Measurements from ENCODE around the gene OPN1LW.
"Not testable (repeated sequence)": the region's sequence is repeated elsewhere in the genome, so short reads cannot be mapped to it uniquely, and the experiment has no call there.

OPN1LW gene

GRCh38 chrX:154135458-154136229 is 8.4 kb upstream of the OPN1LW start:
- DNase-seq (ENCODE audit: low read depth): no peak

DNA sequence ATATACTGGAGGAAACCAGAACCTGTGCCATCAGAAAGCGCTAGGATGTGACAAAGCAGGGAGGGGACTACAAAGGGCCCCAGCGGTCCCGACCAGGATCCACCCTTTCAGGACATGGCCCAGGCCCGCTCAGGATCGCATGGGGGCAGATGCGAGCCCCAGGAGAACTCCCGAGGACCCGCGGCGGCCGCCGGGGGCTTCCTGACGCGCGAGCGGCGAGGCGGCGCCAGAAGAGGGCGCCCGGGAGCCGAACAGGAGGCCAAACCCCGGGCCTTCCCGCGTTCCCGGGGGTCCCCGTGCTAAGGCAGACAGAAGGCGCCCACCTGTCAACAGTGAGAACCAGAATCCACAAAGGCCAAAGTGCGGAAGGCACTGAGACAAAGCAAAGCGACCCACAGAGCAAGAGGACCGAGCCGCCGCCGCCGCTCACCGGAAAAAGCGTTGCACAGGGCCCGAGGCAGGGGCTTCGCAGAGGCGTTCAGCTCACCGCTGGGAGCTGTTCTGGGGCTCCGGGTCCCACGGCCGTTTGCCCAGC is 7.3 kb upstream of the OPN1LW start:
- no peak for DNase-seq (ENCODE audit: low read depth)

DNA sequence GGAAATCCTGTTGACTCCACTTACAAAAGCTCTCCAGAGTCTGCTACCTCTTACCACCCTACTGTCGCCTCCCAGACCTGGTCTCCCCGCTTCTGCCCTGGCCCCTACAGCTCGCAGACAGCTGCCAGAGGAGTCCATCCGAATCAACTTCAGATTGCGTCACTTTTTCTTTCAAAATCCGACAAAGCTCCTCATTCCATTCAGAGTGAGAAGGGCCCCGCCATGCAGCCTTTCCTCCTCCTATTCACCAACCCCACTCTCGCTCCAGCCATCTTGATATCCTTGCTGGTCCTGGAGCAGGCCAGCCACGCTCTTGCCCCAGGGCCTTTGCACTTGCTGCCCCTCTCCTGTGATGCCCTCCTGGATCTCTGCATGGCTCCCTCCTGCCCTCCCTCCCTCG is 5.2 kb upstream of the OPN1LW start:
- no peak for DNase-seq (ENCODE audit: low read depth)

- DNase-seq (ENCODE audit: low read depth): no peak
These were observed 3.8 kb upstream of the OPN1LW start for GRCh38 chrX:154140206-154140605.

DNA sequence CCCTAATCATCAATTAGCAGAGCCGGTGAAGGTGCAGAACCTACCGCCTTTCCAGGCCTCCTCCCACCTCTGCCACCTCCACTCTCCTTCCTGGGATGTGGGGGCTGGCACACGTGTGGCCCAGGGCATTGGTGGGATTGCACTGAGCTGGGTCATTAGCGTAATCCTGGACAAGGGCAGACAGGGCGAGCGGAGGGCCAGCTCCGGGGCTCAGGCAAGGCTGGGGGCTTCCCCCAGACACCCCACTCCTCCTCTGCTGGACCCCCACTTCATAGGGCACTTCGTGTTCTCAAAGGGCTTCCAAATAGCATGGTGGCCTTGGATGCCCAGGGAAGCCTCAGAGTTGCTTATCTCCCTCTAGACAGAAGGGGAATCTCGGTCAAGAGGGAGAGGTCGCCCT is 3.3 kb upstream of the OPN1LW start:
- DNase-seq (ENCODE audit: low read depth): no peak

DNA sequence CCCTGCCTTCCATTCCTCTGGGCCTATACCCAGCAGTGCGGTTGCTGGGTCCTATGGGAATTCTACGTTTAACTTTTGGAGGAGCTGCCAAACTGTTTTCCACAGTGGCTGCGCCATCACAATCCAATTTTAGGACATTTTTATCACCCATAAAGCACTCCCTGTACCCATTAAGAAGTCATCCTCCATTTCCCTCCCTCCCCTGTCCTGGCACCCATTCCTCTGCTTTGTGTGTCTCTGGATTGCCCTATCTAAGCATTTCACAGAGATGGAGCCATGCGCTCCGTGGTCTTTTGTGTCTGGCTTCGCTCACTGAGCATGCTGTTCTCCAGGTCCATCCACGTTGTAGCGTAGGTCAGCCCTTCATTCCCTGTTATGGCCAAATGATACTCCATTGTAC is 1.7 kb upstream of the OPN1LW start:
- no peak for DNase-seq (ENCODE audit: low read depth)

GRCh38 chrX:154142950-154143745 is 895 bp upstream of the OPN1LW start:
- DNase-seq (ENCODE audit: low read depth): no peak

DNA sequence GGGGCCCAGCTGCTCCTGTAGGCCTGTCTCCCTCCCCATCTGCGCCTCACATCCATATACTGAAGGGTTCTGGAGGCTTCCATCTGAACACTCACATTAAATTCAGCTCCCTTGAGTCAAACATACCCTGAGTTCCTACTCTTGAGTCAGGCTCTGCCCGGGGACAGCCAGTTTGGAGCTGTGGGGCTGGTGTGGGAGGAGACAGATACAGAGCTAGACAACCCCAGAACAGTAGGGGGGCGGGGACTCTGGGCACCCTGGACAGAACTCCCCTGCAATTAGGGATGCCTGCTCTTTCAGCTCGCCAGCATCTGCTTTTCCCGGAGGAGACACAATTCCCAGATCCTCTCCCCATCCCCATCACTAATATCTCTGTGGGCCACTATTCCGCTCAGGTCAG is 7.0 kb downstream of the OPN1LW start:
- DNase-seq (ENCODE audit: low read depth): not testable (repeated sequence)

DNA sequence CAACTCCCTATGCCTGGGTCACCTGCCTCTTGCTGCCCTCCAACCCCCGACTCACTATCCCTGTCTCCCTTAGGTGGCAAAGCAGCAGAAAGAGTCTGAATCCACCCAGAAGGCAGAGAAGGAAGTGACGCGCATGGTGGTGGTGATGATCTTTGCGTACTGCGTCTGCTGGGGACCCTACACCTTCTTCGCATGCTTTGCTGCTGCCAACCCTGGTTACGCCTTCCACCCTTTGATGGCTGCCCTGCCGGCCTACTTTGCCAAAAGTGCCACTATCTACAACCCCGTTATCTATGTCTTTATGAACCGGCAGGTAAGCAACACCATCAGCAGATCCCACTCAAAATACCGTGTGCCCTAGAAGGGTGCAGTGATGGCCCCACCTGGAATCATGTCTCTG is 12.2 kb downstream of the OPN1LW start:
- DNase-seq (ENCODE audit: low read depth): not testable (repeated sequence)

GRCh38 chrX:154157207-154157606 is 13.2 kb downstream of the OPN1LW start:
- DNase-seq (ENCODE audit: low read depth): not testable (repeated sequence)

GRCh38 chrX:154159345-154159744 is 15.3 kb downstream of the OPN1LW start:
- DNase-seq (ENCODE audit: low read depth): not testable (repeated sequence)

GRCh38 chrX:154164902-154165301 is 20.9 kb downstream of the OPN1LW start:
- not testable (repeated sequence) for DNase-seq (ENCODE audit: low read depth)

DNA sequence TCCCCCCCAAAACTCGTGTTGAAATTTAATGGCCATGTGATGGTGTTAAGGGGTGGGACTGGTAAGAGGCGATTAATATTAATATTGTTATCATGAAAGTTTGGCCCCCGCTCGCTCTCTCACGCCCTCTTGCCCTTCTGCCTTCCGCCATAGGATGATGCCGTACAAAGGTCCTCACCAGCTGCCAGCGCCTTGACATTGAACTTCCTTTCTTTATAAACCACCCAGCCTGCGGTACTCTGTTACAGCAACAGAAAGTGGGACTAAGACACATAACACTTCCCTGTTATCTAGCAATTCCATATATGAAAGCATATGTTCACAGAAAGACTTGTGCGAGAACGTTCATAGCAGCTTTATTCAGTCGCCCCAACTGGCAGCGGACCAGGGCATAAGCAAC is 24.3 kb downstream of the OPN1LW start:
- DNase-seq (ENCODE audit: low read depth): not testable (repeated sequence)

DNA sequence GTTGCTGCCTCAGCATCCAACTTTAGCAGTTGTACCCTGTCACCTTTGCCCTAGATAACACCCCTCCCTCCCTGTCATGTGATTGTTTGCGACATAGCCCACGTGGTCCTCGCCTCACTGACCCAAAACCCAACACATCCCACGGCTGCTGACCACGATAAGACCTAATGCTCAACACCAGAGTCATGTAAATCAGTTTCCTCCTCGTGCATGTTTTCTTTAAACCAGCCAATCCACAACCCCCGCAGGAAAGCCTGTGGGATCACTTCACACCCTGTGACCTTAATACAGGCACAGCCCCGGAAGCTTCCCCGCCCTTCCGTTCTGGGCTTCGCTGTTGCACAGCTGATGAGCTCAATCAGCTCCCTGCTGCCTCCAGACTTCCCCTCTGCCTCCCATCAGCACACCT is 28.5 kb downstream of the OPN1LW start:
- not testable (repeated sequence) for DNase-seq (ENCODE audit: low read depth)

- DNase-seq (ENCODE audit: low read depth): not testable (repeated sequence)
These were observed 30.3 kb downstream of the OPN1LW start for GRCh38 chrX:154174356-154174755.

DNA sequence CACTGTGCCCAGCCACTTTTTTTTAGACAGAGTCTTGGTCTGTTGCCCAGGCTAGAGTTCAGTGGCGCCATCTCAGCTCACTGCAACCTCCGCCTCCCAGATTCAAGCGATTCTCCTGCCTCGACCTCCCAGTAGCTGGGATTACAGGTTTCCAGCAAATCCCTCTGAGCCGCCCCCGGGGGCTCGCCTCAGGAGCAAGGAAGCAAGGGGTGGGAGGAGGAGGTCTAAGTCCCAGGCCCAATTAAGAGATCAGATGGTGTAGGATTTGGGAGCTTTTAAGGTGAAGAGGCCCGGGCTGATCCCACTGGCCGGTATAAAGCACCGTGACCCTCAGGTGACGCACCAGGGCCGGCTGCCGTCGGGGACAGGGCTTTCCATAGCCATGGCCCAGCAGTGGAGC is 38.3 kb downstream of the OPN1LW start, which contains the start of gene OPN1MW:
Gene OPN1MW (plus strand): TSS at position 301 of the 400 bp plus-strand sequence. CDS start 82 bp downstream, at position 383.
- DNase-seq (ENCODE audit: low read depth): not testable (repeated sequence)

DNA sequence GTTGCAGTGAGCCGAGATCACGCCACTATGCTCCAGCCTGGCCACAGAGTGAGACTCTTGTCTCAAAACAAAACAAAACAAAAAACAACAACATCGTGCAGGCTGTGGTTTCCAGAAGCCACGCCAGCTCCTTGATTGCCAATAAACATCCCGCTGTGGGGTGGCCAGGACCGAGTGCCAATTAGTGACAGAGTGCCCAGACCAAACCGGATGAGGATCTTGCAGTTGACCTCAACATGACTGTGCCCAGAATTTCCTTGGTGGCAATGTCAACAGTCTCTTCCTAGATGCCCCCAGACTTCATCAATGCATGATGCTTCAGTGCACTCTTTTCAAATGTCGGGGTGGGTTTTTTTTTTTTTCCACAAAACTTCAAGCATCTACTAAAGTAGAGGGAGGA is 39.8 kb downstream of the OPN1LW start:
- not testable (repeated sequence) for DNase-seq (ENCODE audit: low read depth)

DNA sequence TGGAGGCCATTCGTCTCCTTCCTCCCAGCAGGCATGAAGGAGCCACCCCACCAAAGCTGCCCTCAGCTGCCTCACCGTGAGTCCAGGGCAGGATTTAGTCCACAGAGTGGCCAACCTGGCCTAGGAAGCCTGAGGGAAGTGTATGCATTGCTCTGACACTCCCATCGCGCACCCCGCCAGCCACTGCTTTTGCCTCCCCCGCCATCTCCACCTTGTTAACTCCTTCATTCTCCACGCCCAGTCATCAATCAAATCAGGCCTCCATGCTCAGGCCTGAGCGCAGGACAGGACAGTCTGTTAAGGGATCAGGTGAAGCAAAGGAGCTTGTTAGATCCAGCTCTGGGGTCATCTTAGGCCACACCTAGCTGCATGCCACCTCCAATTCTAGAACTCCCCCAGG is 48.8 kb downstream of the OPN1LW start:
- not testable (repeated sequence) for DNase-seq (ENCODE audit: low read depth)

DNA sequence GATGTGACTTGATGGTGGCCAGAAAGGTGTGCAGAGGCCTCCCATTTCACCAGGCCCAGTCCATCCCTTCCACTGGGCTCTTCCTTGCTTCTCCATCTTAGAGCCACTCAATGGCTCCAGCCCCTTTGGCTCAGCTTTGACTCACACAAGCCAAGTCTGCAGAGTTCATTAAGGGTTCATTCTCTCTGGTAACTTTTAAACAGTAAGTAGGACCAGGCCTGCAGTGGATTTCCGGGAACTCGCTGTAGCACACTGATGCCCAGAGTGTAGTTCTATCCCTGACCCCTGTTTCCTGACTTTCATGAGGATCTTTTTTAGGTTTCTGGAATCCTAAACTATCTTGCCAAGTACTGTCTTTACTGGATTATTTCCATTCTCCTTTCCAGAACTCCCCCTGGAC is 50.3 kb downstream of the OPN1LW start:
- DNase-seq (ENCODE audit: low read depth): not testable (repeated sequence)

DNA sequence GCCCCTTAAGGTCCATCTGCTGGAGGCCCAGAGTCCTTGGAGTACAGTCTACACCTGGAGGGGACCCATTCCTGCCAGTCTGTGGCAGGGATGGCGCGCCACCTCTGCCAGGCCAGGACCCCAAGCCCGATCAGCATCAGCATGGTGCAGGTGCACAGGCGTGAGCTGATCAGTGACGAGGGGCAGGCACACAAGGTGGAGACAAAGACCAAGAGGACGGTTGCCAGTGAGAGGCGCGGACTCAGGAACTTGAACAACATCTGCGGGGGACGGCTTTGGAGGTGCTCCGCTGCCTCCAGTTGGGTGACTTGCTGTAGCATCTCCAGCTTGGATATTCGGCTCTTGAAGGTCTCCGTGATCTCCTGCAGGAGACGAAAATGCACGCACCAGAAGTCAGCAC is 52.4 kb downstream of the OPN1LW start:
- DNase-seq (ENCODE audit: low read depth): not testable (repeated sequence)

Measured in fibroblast of the conjunctiva (primary cell).